BE2C (cell line): ENCODE results near the gene CHMP1A.
"Not testable (repeated sequence)": the region's sequence is repeated elsewhere in the genome, so short reads cannot be mapped to it uniquely, and the experiment has no call there.

Experiments
- DNase-seq: peaks from one replicate; pipeline ENCODE4 v3.0.0-alpha.2; 2020
- H3K27me3 ChIP-seq: fragments of 250-450 bp; sonication (Bioruptor Pico); 2 replicates; pipeline ENCODE4 v1.5.1; 2020; ENCODE audit warnings: mild to moderate bottlenecking
- H3K36me3 ChIP-seq: fragments of 250-450 bp; sonication (Bioruptor Pico); 2 replicates; pipeline ENCODE4 v1.5.1; 2020; ENCODE audit warnings: mild to moderate bottlenecking
- H3K4me1 ChIP-seq: fragments of 250-450 bp; sonication (Bioruptor Pico); 2 replicates; pipeline ENCODE4 v1.5.1; 2020
- H3K4me3 ChIP-seq: 2 replicates; pipeline ENCODE4 v1.5.1; 2011; ENCODE audit warnings: low read depth, low read length
- H3K9me3 ChIP-seq: fragments of 250-450 bp; sonication (Bioruptor Pico); 2 replicates; pipeline ENCODE4 v1.5.1; 2020
- TF ChIP-seq, protein P1 (sequence below): IDR thresholded peaks from 2 replicates; pipeline ENCODE4 v1.5.1; 2012; ENCODE audit warnings: mild to moderate bottlenecking, low read depth, low read length

The CHMP1A gene

DNA sequence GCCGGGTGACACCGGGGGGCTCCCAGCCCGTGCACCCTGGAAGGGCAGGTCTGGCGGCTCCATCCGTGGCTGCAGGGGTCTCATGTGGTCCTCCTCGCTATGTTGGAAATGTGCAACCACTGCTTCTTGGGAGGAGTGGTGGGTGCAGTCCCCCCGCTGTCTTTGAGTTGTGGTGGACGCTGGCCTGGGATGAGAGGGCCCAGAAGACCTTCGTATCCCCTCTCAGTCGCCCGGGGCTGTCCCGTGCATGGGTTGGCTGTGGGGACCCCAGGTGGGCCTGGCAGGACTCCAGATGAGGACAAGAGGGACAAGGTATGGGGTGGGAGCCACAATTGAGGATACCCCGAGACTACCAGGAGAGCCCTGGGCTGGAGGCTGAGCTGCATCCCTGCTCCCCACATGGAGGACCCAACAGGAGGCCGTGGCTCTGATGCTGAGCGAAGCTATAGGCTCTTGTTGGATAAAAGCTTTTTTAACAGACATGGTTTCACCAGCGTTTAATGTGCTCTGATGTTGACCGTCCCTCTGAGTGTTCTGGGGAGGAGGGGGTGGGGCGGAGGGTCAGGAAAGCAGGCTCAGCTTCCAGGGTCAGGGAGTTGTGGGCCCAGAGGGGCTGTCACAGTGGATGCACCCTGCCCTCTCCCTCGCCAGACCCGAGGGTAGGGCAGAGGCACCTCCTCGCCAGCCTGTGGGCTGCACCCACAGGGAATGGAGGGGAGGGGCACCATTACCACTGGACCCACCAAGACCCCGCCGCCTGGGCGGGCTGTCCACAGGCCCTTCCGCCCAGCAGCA is 38.6 kb upstream of the CHMP1A start:
- Histone ChIP-seq H3K4me1 (peaks cover 23% of the 10 kb centered on the region), H3K36me3 (peaks cover 38% of the 10 kb centered on the region), H3K27me3 (no peaks in the 10 kb centered on the region), H3K9me3 (no peaks in the 10 kb centered on the region), H3K4me3 (no peak overlapping the region)
- TF ChIP-seq, protein P1, sequence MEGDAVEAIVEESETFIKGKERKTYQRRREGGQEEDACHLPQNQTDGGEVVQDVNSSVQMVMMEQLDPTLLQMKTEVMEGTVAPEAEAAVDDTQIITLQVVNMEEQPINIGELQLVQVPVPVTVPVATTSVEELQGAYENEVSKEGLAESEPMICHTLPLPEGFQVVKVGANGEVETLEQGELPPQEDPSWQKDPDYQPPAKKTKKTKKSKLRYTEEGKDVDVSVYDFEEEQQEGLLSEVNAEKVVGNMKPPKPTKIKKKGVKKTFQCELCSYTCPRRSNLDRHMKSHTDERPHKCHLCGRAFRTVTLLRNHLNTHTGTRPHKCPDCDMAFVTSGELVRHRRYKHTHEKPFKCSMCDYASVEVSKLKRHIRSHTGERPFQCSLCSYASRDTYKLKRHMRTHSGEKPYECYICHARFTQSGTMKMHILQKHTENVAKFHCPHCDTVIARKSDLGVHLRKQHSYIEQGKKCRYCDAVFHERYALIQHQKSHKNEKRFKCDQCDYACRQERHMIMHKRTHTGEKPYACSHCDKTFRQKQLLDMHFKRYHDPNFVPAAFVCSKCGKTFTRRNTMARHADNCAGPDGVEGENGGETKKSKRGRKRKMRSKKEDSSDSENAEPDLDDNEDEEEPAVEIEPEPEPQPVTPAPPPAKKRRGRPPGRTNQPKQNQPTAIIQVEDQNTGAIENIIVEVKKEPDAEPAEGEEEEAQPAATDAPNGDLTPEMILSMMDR = no peak
- no peak for DNase-seq

DNA sequence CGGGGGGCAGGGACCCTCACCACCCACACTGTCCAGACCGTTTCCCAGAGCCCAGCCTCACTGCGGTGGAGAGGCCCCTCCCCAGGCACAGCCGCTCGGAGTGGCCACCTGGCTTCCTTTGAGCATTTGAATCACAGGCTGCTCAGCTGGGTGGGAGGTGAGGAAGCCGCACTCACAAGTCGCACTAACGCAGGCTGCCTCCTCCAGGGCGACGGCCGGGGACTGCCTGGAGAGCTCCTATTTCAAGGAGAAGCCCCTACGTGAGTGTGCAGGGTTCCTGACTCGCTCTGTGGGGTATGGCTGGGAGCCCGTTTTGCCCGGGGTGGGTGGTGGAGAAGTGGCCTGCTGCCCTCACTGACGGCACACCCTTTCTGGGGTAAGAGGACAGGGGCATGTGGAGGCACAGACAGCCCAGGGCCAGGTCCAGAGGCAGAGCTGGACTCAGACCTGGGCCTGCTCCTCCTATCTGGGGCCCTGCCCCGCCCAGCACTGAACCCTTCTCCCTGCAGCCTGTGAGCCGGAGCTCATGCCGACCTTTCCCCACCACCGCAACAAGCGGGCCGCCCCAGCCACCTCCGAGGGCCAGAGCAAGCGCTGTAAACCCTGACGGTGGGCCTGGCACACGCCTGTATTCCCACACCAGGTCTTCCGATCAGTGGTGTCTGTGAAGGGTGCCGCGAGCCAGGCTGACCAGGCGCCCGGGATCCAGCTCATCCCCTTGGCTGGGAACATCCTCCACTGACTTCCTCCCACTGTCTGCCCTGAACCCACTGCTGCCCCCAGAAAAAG is 37.8 kb upstream of the CHMP1A start:
- Histone ChIP-seq H3K36me3 (peaks cover 42% of the 10 kb centered on the region), H3K27me3 (no peaks in the 10 kb centered on the region), H3K4me1 (peaks cover 20% of the 10 kb centered on the region), H3K4me3 (no peak overlapping the region), H3K9me3 (no peaks in the 10 kb centered on the region)
- TF ChIP-seq, protein P1 = no peak
- DNase-seq = no peak

DNA sequence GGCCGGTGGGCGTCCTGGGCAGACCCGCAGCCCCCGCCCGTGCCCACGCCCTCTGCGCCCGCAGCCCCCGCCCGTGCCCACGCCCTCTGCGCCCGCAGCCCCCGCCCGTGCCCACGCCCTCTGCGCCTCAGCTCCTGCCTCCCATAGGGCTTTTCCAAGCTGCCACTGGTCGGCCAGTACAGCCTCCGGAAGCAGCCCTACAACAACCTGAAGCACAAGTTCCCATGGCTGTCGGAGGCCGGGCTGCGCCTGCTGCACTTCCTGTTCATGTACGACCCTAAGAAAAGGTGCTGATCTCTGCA is 37.2 kb upstream of the CHMP1A start:
- not testable (repeated sequence) for H3K27me3 ChIP-seq, H3K9me3 ChIP-seq, DNase-seq, H3K4me3 ChIP-seq
- Histone ChIP-seq H3K36me3 (peaks cover 42% of the 10 kb centered on the region), H3K4me1 (peaks cover 17% of the 10 kb centered on the region)

DNA sequence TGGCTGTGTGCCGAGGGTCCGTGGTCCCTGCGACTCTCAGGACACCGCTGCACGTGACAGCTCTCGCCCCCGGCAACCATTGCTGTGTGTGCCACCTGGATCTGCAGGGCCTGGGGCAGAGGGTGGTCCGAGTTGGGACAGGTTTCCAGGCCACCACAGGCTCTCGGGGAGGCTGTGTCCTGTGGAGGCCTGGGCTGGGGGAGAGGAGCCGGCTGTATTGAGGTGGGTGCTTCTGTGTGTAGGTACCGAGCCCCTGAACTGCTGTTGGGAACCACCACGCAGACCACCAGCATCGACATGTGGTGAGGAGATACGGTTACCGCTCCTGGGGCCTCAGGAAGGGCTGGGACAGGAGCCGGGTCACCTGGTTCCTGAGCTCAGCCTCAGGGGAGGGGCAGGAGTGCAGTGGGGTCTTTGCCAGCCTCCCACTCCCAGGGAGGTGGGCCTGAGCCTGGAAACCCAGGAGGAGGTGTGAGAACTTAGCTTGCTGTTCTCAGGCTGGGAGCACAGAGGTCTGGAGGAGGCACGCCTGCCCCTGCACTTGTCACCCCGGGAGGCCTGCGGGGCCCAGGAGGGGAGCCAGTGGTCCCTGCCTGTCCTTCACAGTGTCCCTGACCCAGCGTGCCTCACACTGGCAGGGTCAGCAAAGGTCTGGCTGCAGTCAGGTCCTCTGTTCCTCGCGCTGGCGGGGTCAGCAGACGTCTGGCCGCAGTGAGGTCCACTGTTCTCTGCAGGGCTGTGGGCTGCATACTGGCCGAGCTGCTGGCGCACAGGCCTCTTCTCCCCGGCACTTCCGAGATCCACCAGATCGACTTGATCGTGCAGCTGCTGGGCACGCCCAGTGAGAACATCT is 36.6 kb upstream of the CHMP1A start:
- TF ChIP-seq, protein P1 = no peak
- no peak overlapping the region for H3K4me3 ChIP-seq
- H3K9me3 ChIP-seq = no peaks in the 10 kb centered on the region
- peaks cover 46% of the 10 kb centered on the region for H3K36me3 ChIP-seq
- no peaks in the 10 kb centered on the region for H3K27me3 ChIP-seq
- peaks cover 16% of the 10 kb centered on the region for H3K4me1 ChIP-seq
- no peak for DNase-seq

DNA sequence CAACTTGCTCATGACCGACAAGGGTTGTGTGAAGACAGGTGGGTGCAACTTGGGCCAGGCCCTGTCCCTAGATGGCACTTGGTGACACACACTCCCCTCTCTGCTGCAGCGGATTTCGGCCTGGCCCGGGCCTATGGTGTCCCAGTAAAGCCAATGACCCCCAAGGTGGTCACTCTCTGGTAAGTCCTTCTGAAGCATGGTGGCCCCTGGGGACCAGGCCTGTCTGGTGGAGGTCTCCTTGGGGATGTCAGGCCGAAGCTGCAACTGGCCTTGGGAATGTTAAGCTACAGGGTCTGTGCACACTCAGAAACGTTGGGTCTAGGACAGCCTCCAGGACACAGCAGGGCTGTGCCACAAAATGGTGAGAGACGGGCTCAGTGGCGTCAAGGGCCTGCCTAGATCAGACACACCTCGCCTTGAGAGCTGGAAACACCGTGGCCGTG is 35.8 kb upstream of the CHMP1A start:
- Histone ChIP-seq H3K27me3 (no peaks in the 10 kb centered on the region), H3K36me3 (peaks cover 47% of the 10 kb centered on the region), H3K9me3 (no peaks in the 10 kb centered on the region), H3K4me3 (no peak overlapping the region), H3K4me1 (peaks cover 16% of the 10 kb centered on the region)
- DNase-seq = no peak
- TF ChIP-seq, protein P1 = no peak

DNA sequence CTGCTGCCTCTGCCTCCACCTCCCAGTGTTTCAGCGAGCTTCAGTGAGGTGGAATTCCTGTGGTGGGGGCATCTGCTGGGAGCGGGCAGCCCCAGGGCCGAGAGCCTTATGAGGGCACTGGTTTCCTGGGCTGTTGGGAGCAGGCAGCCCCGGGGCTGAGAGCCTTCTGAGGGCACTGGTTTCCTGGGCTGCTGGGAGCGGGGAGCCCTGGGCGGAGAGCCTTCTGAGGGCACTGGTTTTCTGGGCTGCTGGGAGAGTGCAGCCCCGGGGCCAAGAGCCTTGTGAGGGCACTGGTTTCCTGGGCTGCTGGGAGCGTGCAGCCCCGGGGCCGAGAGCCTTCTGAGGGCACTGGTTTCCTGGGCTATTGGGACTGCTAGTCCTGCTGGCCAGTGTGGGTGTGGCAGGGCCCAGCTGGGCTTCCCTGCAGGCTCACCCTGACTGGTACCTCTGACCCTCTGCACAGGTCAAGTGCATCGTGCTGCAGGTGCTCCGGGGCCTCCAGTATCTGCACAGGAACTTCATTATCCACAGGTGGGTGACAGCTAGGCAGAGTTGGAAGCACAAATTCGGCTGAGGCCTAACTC is 34.6 kb upstream of the CHMP1A start:
- Histone ChIP-seq H3K9me3 (no peaks in the 10 kb centered on the region), H3K4me3 (no peak overlapping the region), H3K27me3 (no peaks in the 10 kb centered on the region), H3K4me1 (peaks cover 6% of the 10 kb centered on the region), H3K36me3 (peaks cover 47% of the 10 kb centered on the region)
- TF ChIP-seq, protein P1 = no peak
- no peak for DNase-seq
